IMR-90 (cell line): ENCODE measurements around the gene C5. TPM values are rescaled to one million over a fixed set of nuclear protein-coding genes. Genes with fewer than 3 reads are reported as not detected.

ENCODE experiments used
- ATAC-seq: fragments of 200-7000 bp; cut with Tn5 transposase; 2 replicates; pipeline ENCODE4 v1.9.1; 2020; ENCODE audit warnings: low read depth, mild to moderate bottlenecking, moderate library complexity
- BruUV-seq: library from RNA; stranded (reverse); fragments of 400-500 nt; replicated peaks from 2 replicates; lab custom pipeline; 2021; lab: Mats Ljungman, UMichigan
- CTCF ChIA-PET: fragments of 300-600 bp; formaldehyde crosslinking; extraction: SDS; loops from one replicate; lab custom pipeline; 2021; ENCODE audit warnings: antibody characterized with exemption; lab: Yijun Ruan, JAX
- POLR2A ChIA-PET: fragments of 300-600 bp; sonication (Branson Sonifier 250); formaldehyde crosslinking; loops from one replicate; lab custom pipeline; 2022; ENCODE audit warnings: antibody characterized with exemption; ENCODE audit not compliant: unreplicated experiment; lab: Charles Lee
- DNase-seq: peaks from one replicate; pipeline ENCODE4 v3.0.0; 2013
- H2AFZ ChIP-seq: replicated peaks from 2 replicates; pipeline ENCODE3; 2013; ENCODE audit warnings: low read length, mild to moderate bottlenecking; ENCODE audit not compliant: poor library complexity
- H2AK5ac ChIP-seq: 2 replicates; pipeline ENCODE4 v1.6.1; 2013; ENCODE audit warnings: low read depth, low read length, inconsistent platforms
- H2AK9ac ChIP-seq: replicated peaks from 2 replicates; pipeline ENCODE3; 2013; ENCODE audit warnings: mild to moderate bottlenecking, low read depth, low read length, moderate library complexity; ENCODE audit not compliant: poor library complexity
- H2BK120ac ChIP-seq: 2 replicates; pipeline ENCODE4 v1.6.1; 2013; ENCODE audit warnings: low read depth, low read length, inconsistent platforms
- H2BK15ac ChIP-seq: 3 replicates; pipeline ENCODE4 v1.6.1; 2013; ENCODE audit warnings: low read depth, low read length, inconsistent platforms
- H2BK20ac ChIP-seq: 2 replicates; pipeline ENCODE4 v1.6.1; 2013; ENCODE audit warnings: low read depth, mild to moderate bottlenecking, inconsistent platforms, low read length, moderate library complexity
- H2BK5ac ChIP-seq: 2 replicates; pipeline ENCODE4 v1.6.1; 2013; ENCODE audit warnings: mild to moderate bottlenecking, low read depth, low read length, inconsistent platforms; ENCODE audit not compliant: poor library complexity, severe bottlenecking
- H3K14ac ChIP-seq: replicated peaks from 2 replicates; pipeline ENCODE4 v1.6.1; 2013; ENCODE audit warnings: low read depth, low read length, inconsistent platforms
- H3K18ac ChIP-seq: 2 replicates; pipeline ENCODE4 v1.6.1; 2013; ENCODE audit warnings: low read depth, low read length, control low read depth
- H3K23ac ChIP-seq: 2 replicates; pipeline ENCODE4 v1.6.1; 2013; ENCODE audit warnings: low read depth, low read length, inconsistent platforms
- H3K27ac ChIP-seq: 2 replicates; pipeline ENCODE4 v1.5.1; 2013; ENCODE audit warnings: mild to moderate bottlenecking, control low read depth, low read length; ENCODE audit not compliant: insufficient read depth
- H3K27me3 ChIP-seq: 2 replicates; pipeline ENCODE4 v1.6.1; 2013; ENCODE audit warnings: low read length; ENCODE audit not compliant: control insufficient read depth, insufficient read depth
- H3K36me3 ChIP-seq: 2 replicates; pipeline ENCODE4 v1.6.1; 2013; ENCODE audit warnings: low read length, mixed read lengths; ENCODE audit not compliant: control insufficient read depth, insufficient read depth
- H3K4ac ChIP-seq: 2 replicates; pipeline ENCODE4 v1.6.1; 2013; ENCODE audit warnings: low read depth, low read length, inconsistent platforms
- H3K4me1 ChIP-seq: 2 replicates; pipeline ENCODE4 v1.6.1; 2013; ENCODE audit warnings: low read length, mixed read lengths; ENCODE audit not compliant: control insufficient read depth, insufficient read depth
- H3K4me2 ChIP-seq: 2 replicates; pipeline ENCODE4 v1.6.1; 2013; ENCODE audit warnings: low read depth, mild to moderate bottlenecking, control low read depth, low read length, moderate library complexity
- H3K4me3 ChIP-seq: 2 replicates; pipeline ENCODE4 v1.5.1; 2013; ENCODE audit warnings: low read depth, mild to moderate bottlenecking, control low read depth, low read length, moderate library complexity; ENCODE audit not compliant: insufficient read depth
- H3K56ac ChIP-seq: 2 replicates; pipeline ENCODE4 v1.6.1; 2013; ENCODE audit warnings: low read length, inconsistent platforms; ENCODE audit not compliant: insufficient read depth; ENCODE audit errors: extremely low read depth
- H3K79me1 ChIP-seq, 2 experiments: 2 replicates each; pipeline ENCODE4 v1.6.1; 2013; ENCODE audit warnings: low read length in 2 of 2, inconsistent platforms in 1 of 2, low read depth in 1 of 2
- H3K9ac ChIP-seq: 2 replicates; pipeline ENCODE4 v1.6.1; 2013; ENCODE audit warnings: low read depth, low read length, control low read depth
- H3K9me1 ChIP-seq: 2 replicates; pipeline ENCODE4 v1.6.1; 2013; ENCODE audit warnings: low read length, inconsistent platforms; ENCODE audit not compliant: insufficient read depth
- H3K9me3 ChIP-seq: 2 replicates; pipeline ENCODE4 v1.6.1; 2013; ENCODE audit warnings: low read length; ENCODE audit not compliant: control insufficient read depth, insufficient read depth
- H4K20me1 ChIP-seq: 2 replicates; pipeline ENCODE4 v1.6.1; 2013; ENCODE audit warnings: low read length, inconsistent platforms; ENCODE audit not compliant: insufficient read depth
- H4K5ac ChIP-seq: 2 replicates; pipeline ENCODE4 v1.6.1; 2013; ENCODE audit warnings: mild to moderate bottlenecking, low read depth, low read length, control low read depth
- H4K8ac ChIP-seq, 2 experiments: 2 replicates each; pipeline ENCODE4 v1.6.1; 2013; ENCODE audit warnings: low read depth in 2 of 2, low read length in 2 of 2, control low read depth in 1 of 2, inconsistent platforms in 1 of 2
- H4K91ac ChIP-seq: 2 replicates; pipeline ENCODE4 v1.6.1; 2013; ENCODE audit warnings: low read depth, low read length, inconsistent platforms; ENCODE audit not compliant: insufficient read depth
- BHLHE40 ChIP-seq: fragments of 150-350 bp; IDR thresholded peaks from 2 replicates; pipeline ENCODE4 v1.6.1; 2016; ENCODE audit warnings: mild to moderate bottlenecking, low read depth, low read length
- CHD1 ChIP-seq: IDR thresholded peaks from 2 replicates; pipeline ENCODE4 v1.6.1; 2012; ENCODE audit warnings: low read depth, low read length, improper control_type of control experiment
- ELK1 ChIP-seq: fragments of 150-350 bp; IDR thresholded peaks from 2 replicates; pipeline ENCODE4 v1.6.1; 2016; ENCODE audit warnings: low read depth, mild to moderate bottlenecking, low read length, moderate library complexity, borderline replicate concordance
- FOS ChIP-seq: fragments of 150-350 bp; IDR thresholded peaks from 2 replicates; pipeline ENCODE4 v1.6.1; 2016; ENCODE audit warnings: low read depth, low read length
- MAFK ChIP-seq: IDR thresholded peaks from 2 replicates; pipeline ENCODE4 v1.6.1; 2012; ENCODE audit warnings: low read depth, low read length, improper control_type of control experiment
- MAZ ChIP-seq: IDR thresholded peaks from 2 replicates; pipeline ENCODE4 v1.6.1; 2012; ENCODE audit warnings: low read depth, mild to moderate bottlenecking, low read length, improper control_type of control experiment, moderate library complexity, borderline replicate concordance
- MXI1 ChIP-seq: IDR thresholded peaks from 2 replicates; pipeline ENCODE4 v1.6.1; 2012; ENCODE audit warnings: low read depth, mild to moderate bottlenecking, low read length, moderate library complexity, borderline replicate concordance
- NFE2L2 ChIP-seq: fragments of 150-350 bp; IDR thresholded peaks from 2 replicates; pipeline ENCODE4 v1.6.1; 2016; ENCODE audit warnings: low read depth, mild to moderate bottlenecking, low read length
- POLR2A ChIP-seq: IDR thresholded peaks from 2 replicates; pipeline ENCODE4 v1.6.1; 2012; ENCODE audit warnings: mild to moderate bottlenecking, low read depth, low read length
- RAD21 ChIP-seq: IDR thresholded peaks from 2 replicates; pipeline ENCODE4 v1.6.1; 2012; ENCODE audit warnings: low read length, improper control_type of control experiment
- RCOR1 ChIP-seq: IDR thresholded peaks from 2 replicates; pipeline ENCODE4 v1.6.1; 2012; ENCODE audit warnings: mild to moderate bottlenecking, low read length, improper control_type of control experiment; ENCODE audit not compliant: insufficient replicate concordance
- RFX5 ChIP-seq: IDR thresholded peaks from 2 replicates; pipeline ENCODE4 v1.8.0; 2012; ENCODE audit warnings: low read depth, mild to moderate bottlenecking, low read length, moderate library complexity
- SMC3 ChIP-seq: fragments of 150-350 bp; IDR thresholded peaks from 2 replicates; pipeline ENCODE4 v1.6.1; 2016; ENCODE audit warnings: low read depth, mild to moderate bottlenecking, antibody characterized with exemption, low read length, moderate library complexity
- WGBS, 2 experiments: methylation state at CpG; one replicate each; pipeline versions ENCODE4 v1.1.5 to v1.1.7; 2013; ENCODE audit warnings: missing lambda C conversion rate in 2 of 2; ENCODE audit not compliant: insufficient read length in 1 of 2; ENCODE audit errors: extremely low coverage in 2 of 2; 5-methylcytosine and 5-hydroxymethylcytosine counted together
- dilution Hi-C: fragments of 300-500 bp; cut with HindIII; formaldehyde crosslinking; loops from one replicate; pipeline ENCODE4 v1.14.3; 2018; ENCODE audit warnings: low sequenced_read_pairs; ENCODE audit not compliant: unreplicated experiment
- in situ Hi-C: fragments of 300-500 bp; cut with MboI; formaldehyde crosslinking; loops from 3 replicates; pipeline ENCODE4 v1.14.3; 2019; ENCODE audit warnings: low sequenced_read_pairs, inconsistent platforms, mixed read lengths
- intact Hi-C: fragments of 100-400 bp; cut with micrococcal nuclease; formaldehyde crosslinking; loops from 2 replicates; pipeline ENCODE4 v1.10.0; 2022
- polyA plus RNA-seq, 3 experiments: library from polyadenylated mRNA; depleted of rRNA; stranded (reverse); fragments of >200 nt; gene quantifications; 2 replicates each; pipeline ENCODE4 v1.2.3, GENCODE V29; 2012; ENCODE audit warnings: low replicate concordance in 1 of 3
- total RNA-seq: library from RNA; depleted of rRNA; stranded (reverse); fragments of >200 nt; gene quantifications from 2 replicates; pipeline ENCODE4 v1.2.3, GENCODE V29; 2012

Gene C5
- total and polyA plus RNA-seq, 2 of the 4 experiments (the other 2 are of a cell fraction): 1.5 to 2.3 TPM

GRCh38 chr9:120932086-120932823, 117.8 kb downstream of the C5 start:
- Histone ChIP-seq H2BK20ac (peak overlapping the region; percentile 99), H2BK120ac (peak overlapping the region; percentile 89), H3K27me3 (no peaks in the 10 kb centered on the region), H3K9ac (no peak overlapping the region), H3K4ac (peak overlapping the region; percentile 97), H4K8ac (peak overlapping the region; percentile 97 to 98), H4K91ac (peak overlapping the region; percentile 89), H3K79me1 (peaks cover 0 to 18% of the 10 kb centered on the region in 2 experiments; a peak in 1 of 4 replicates), H3K9me1 (peaks cover 12% of the 10 kb centered on the region), H3K56ac (peak overlapping the region; percentile 59; the same call in 1 of the 2 replicates), H2AK5ac (peak overlapping the region; percentile 73), H4K20me1 (no peaks in the 10 kb centered on the region), H3K9me3 (no peaks in the 10 kb centered on the region), H2AK9ac (peak overlapping the region; percentile 73), H4K5ac (peak overlapping the region; percentile 37), H3K18ac (peak overlapping the region; percentile 71; the same call in 1 of the 2 replicates), H3K27ac (peak overlapping the region; percentile 40), H2AFZ (peak overlapping the region; percentile 72), H3K4me2 (peak overlapping the region; percentile 28), H2BK5ac (peak overlapping the region; percentile 88), H3K4me3 (no peak overlapping the region), H3K23ac (peak overlapping the region; percentile 88), H3K36me3 (no peaks in the 10 kb centered on the region), H2BK15ac (peak overlapping the region; percentile 95), H3K4me1 (peaks cover 33% of the 10 kb centered on the region), H3K14ac (peak overlapping the region; percentile 77)
- ATAC-seq: no peak
- BruUV-seq: no TSS peak
- TF ChIP-seq CHD1 (no peak), MXI1 (no peak), RCOR1 (no peak), BHLHE40 (no peak), RFX5 (no peak), RAD21 (no peak), MAZ (no peak), NFE2L2 (no peak), MAFK (no peak), ELK1 (no peak), SMC3 (no peak), POLR2A (no peak), FOS (no peak)
- DNase-seq: no peak
- POLR2A ChIA-PET: interaction anchor here (0.6 to 0.7 kb wide), 2 partner anchors 10 to 276 kb away, joined by 6 to 27 read pairs; no protein-coding TSS in a partner anchor
- intact Hi-C loops (no loop called here), dilution Hi-C loops (no loop called here), in situ Hi-C loops (no loop called here)
- 100% methylated on average over 3 of the region's 6 CpGs; no CpG with 5 or more reads in 1 of the 2 experiments for WGBS, 2 experiments
- CTCF ChIA-PET: interaction anchor here (0.6 kb wide), 1 partner anchor 33 kb away, joined by 6 read pairs; no protein-coding TSS in a partner anchor
